HG02981 (cell line): ENCODE data around the gene PAQR4.

Experiments
- ATAC-seq: cut with Tn5 transposase; IDR thresholded peaks from one replicate; pipeline ENCODE4 v1.9.1; 2021; ENCODE audit warnings: mild to moderate bottlenecking, moderate library complexity; ENCODE audit not compliant: unreplicated experiment

PAQR4 gene

GRCh38 chr16:3020604-3021448 lies 51.7 kb downstream of the PAQR4 start:
- ATAC-seq: no peak

- no peak for ATAC-seq
Observed at GRCh38 chr16:3021449-3022207, 52.5 kb downstream of the PAQR4 start.

- ATAC-seq: no peak
Observed at GRCh38 chr16:3022208-3022683, 53.1 kb downstream of the PAQR4 start.

GRCh38 chr16:3022684-3023414 lies 53.7 kb downstream of the PAQR4 start:
- ATAC-seq: no peak
